OCI-LY1 (cell line): ENCODE results near the gene ALKBH3.

Experiments
- H2AFZ ChIP-seq: fragments of 200-600 bp; sonication (generic), shearing (Covaris generic); 2 replicates; pipeline ENCODE4 v1.6.0; 2014; ENCODE audit warnings: antibody characterized with exemption, mild to moderate bottlenecking, low read length
- H3F3A ChIP-seq: fragments of 200-600 bp; sonication (generic), shearing (Covaris generic); 2 replicates; pipeline ENCODE4 v1.6.0; 2014; ENCODE audit warnings: mild to moderate bottlenecking, antibody characterized with exemption, low read length, moderate library complexity; ENCODE audit not compliant: insufficient read depth
- H3K27ac ChIP-seq: fragments of 200-600 bp; sonication (generic); 2 replicates; pipeline ENCODE4 v1.5.1; 2014; ENCODE audit warnings: low read length, mixed run types, mild to moderate bottlenecking, low read depth; ENCODE audit not compliant: poor library complexity, severe bottlenecking
- H3K27me3 ChIP-seq: fragments of 200-600 bp; sonication (generic); 2 replicates; pipeline ENCODE4 v1.6.0; 2014; ENCODE audit warnings: antibody characterized with exemption, mild to moderate bottlenecking, low read length, moderate library complexity; ENCODE audit not compliant: insufficient read depth
- H3K36me3 ChIP-seq: fragments of 200-600 bp; sonication (generic); 2 replicates; pipeline ENCODE4 v1.6.1; 2014; ENCODE audit warnings: mild to moderate bottlenecking, antibody characterized with exemption, low read length, moderate library complexity, mixed read lengths; ENCODE audit not compliant: insufficient read depth
- H3K4me1 ChIP-seq: fragments of 200-600 bp; sonication (generic); 2 replicates; pipeline ENCODE4 v1.5.1; 2014; ENCODE audit warnings: mild to moderate bottlenecking, low read length, moderate library complexity; ENCODE audit not compliant: insufficient read depth, severe bottlenecking
- H3K4me2 ChIP-seq: fragments of 200-600 bp; sonication (generic), shearing (Covaris generic); 2 replicates; pipeline ENCODE4 v1.6.1; 2014; ENCODE audit warnings: low read length
- H3K4me3 ChIP-seq: fragments of 200-600 bp; sonication (generic); 2 replicates; pipeline ENCODE4 v1.5.1; 2014; ENCODE audit warnings: low read length, low read depth, mild to moderate bottlenecking, mixed read lengths; ENCODE audit not compliant: poor library complexity, severe bottlenecking
- H3K79me2 ChIP-seq: fragments of 200-600 bp; shearing (Covaris generic); 2 replicates; pipeline ENCODE4 v1.6.1; 2016; ENCODE audit warnings: mixed run types, low read length, mixed read lengths; ENCODE audit not compliant: insufficient read depth
- H3K9ac ChIP-seq: fragments of 200-600 bp; sonication (generic), shearing (Covaris generic); 2 replicates; pipeline ENCODE4 v1.6.1; 2014; ENCODE audit warnings: mild to moderate bottlenecking, low read length, mixed read lengths
- H3K9me2 ChIP-seq: fragments of 200-600 bp; sonication (generic), shearing (Covaris generic); 2 replicates; pipeline ENCODE4 v1.6.1; 2014; ENCODE audit warnings: low read depth, mild to moderate bottlenecking, low read length, mixed read lengths
- H3K9me3 ChIP-seq: fragments of 200-600 bp; shearing (Covaris generic); 2 replicates; pipeline ENCODE4 v1.6.1; 2014; ENCODE audit warnings: low read length, mixed read lengths
- H4K20me1 ChIP-seq: fragments of 200-600 bp; sonication (generic), shearing (Covaris generic); 2 replicates; pipeline ENCODE4 v1.6.0; 2016; ENCODE audit warnings: mild to moderate bottlenecking, low read length; ENCODE audit not compliant: insufficient read depth
- EZH2 ChIP-seq: fragments of 200-600 bp; sonication (generic), shearing (Covaris generic); IDR thresholded peaks from 2 replicates; pipeline ENCODE4 v1.8.0; 2017; ENCODE audit warnings: borderline replicate concordance, mixed run types, mild to moderate bottlenecking, antibody characterized with exemption, low read length, moderate library complexity, mixed read lengths
- TF ChIP-seq, protein P1 (sequence below): fragments of 200-600 bp; sonication (generic), shearing (Covaris generic); IDR thresholded peaks from 2 replicates; pipeline ENCODE4 v1.5.1; 2017; ENCODE audit warnings: mild to moderate bottlenecking, antibody characterized with exemption, low read length, moderate library complexity, mixed read lengths

Gene ALKBH3

DNA sequence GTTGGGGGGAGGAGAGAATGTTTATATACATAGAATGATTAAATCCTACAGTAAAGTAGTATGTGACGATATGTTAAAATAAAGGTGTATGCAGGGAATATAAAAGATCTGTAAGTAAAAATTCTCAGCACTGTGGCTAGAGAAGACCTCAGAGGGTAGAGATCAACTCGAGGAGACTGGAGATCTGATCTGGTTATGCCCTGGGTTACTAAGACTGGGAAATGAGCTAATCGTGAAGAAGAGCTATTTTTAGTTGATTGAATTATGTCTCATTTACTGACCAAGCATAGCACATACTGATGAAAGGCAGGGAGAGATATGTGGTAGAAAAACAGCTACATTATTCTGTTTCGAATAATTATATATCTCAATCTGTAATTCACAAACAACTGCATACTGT, 42.8 kb upstream of the ALKBH3 start:
- Histone ChIP-seq H3K9ac (no peak overlapping the region), H3K27ac (no peak overlapping the region), H2AFZ (no peak overlapping the region), H3K79me2 (no peaks in the 10 kb centered on the region), H3K4me2 (no peak overlapping the region), H3K36me3 (peaks cover 35% of the 10 kb centered on the region), H4K20me1 (no peaks in the 10 kb centered on the region), H3K4me1 (no peaks in the 10 kb centered on the region), H3K4me3 (no peak overlapping the region), H3K9me3 (no peaks in the 10 kb centered on the region), H3K27me3 (no peaks in the 10 kb centered on the region), H3F3A (no peaks in the 10 kb centered on the region), H3K9me2 (no peaks in the 10 kb centered on the region)
- no peak for TF ChIP-seq EZH2

GRCh38 chr11:43842021-43842420, 38.6 kb upstream of the ALKBH3 start:
- Histone ChIP-seq H3K4me1 (no peaks in the 10 kb centered on the region), H3F3A (no peaks in the 10 kb centered on the region), H4K20me1 (no peaks in the 10 kb centered on the region), H3K36me3 (peaks cover 42% of the 10 kb centered on the region), H2AFZ (no peak overlapping the region), H3K79me2 (no peaks in the 10 kb centered on the region), H3K4me2 (no peak overlapping the region), H3K27ac (no peak overlapping the region), H3K9me2 (no peaks in the 10 kb centered on the region), H3K4me3 (no peak overlapping the region), H3K9me3 (no peaks in the 10 kb centered on the region), H3K9ac (no peak overlapping the region), H3K27me3 (no peaks in the 10 kb centered on the region)
- TF ChIP-seq, protein P1, sequence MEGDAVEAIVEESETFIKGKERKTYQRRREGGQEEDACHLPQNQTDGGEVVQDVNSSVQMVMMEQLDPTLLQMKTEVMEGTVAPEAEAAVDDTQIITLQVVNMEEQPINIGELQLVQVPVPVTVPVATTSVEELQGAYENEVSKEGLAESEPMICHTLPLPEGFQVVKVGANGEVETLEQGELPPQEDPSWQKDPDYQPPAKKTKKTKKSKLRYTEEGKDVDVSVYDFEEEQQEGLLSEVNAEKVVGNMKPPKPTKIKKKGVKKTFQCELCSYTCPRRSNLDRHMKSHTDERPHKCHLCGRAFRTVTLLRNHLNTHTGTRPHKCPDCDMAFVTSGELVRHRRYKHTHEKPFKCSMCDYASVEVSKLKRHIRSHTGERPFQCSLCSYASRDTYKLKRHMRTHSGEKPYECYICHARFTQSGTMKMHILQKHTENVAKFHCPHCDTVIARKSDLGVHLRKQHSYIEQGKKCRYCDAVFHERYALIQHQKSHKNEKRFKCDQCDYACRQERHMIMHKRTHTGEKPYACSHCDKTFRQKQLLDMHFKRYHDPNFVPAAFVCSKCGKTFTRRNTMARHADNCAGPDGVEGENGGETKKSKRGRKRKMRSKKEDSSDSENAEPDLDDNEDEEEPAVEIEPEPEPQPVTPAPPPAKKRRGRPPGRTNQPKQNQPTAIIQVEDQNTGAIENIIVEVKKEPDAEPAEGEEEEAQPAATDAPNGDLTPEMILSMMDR: no peak
- no peak for TF ChIP-seq EZH2

GRCh38 chr11:43845816-43846215, 34.8 kb upstream of the ALKBH3 start:
- Histone ChIP-seq H3K79me2 (no peaks in the 10 kb centered on the region), H3K4me2 (no peak overlapping the region), H2AFZ (no peak overlapping the region), H3K27ac (no peak overlapping the region), H3K36me3 (peaks cover 18% of the 10 kb centered on the region), H3K9ac (no peak overlapping the region), H4K20me1 (no peaks in the 10 kb centered on the region), H3F3A (no peaks in the 10 kb centered on the region), H3K27me3 (no peaks in the 10 kb centered on the region), H3K9me2 (no peaks in the 10 kb centered on the region), H3K4me1 (no peaks in the 10 kb centered on the region), H3K9me3 (no peaks in the 10 kb centered on the region), H3K4me3 (no peak overlapping the region)
- TF ChIP-seq, protein P1: no peak
- no peak for TF ChIP-seq EZH2

DNA sequence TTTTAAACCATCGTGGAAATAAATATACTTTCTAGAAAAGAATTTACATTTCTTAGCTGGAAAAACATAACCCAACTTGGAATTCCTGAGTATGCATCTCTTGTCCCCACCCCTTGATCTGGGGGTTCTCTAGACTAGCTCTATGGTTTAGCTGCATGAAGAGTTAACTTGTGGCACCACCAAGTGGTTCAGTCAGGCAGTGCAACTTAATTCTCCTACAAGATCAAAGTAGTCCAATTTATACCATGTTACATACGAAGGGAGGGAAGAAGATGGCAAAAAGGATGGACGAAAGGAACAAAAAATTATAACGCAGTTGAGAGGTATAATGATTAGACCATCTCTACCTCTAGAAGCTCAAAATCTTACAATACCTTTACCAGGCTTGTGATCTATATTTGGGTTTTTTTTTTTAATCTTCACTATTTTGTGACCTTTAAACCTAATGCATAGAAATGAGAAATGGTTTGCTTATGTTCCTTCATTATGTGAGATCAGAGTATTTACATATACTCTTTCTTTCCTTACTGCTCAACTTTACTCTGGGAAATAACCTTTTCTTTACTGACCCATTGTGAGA, 28.5 kb upstream of the ALKBH3 start:
- Histone ChIP-seq H3K27ac (no peak overlapping the region), H3K27me3 (no peaks in the 10 kb centered on the region), H3K4me1 (no peaks in the 10 kb centered on the region), H4K20me1 (no peaks in the 10 kb centered on the region), H3K9me2 (no peaks in the 10 kb centered on the region), H3K9me3 (no peaks in the 10 kb centered on the region), H3K9ac (no peak overlapping the region), H3F3A (no peaks in the 10 kb centered on the region), H3K4me2 (no peak overlapping the region), H3K36me3 (peaks cover 27% of the 10 kb centered on the region; the same call in 1 of the 2 replicates), H2AFZ (no peak overlapping the region), H3K79me2 (no peaks in the 10 kb centered on the region), H3K4me3 (no peak overlapping the region)
- TF ChIP-seq, protein P1: peak; percentile 94
- no peak for TF ChIP-seq EZH2
